SJSA1 (cell line): ENCODE results near the gene CNTNAP2. TPM values are rescaled to one million over a fixed set of nuclear protein-coding genes. Genes with fewer than 3 reads are reported as not detected.

ENCODE experiments used
- DNase-seq, 2 experiments: peaks; one replicate each; pipeline ENCODE4 v3.0.0-alpha.2; 2015 to 2020; ENCODE audit warnings: low spot score in 2 of 2, low read depth in 1 of 2
- H3K27ac ChIP-seq: fragments of 250-450 bp; sonication (Bioruptor Pico); 2 replicates; pipeline ENCODE4 v1.5.1; 2020; ENCODE audit warnings: mild to moderate bottlenecking, moderate library complexity
- H3K27me3 ChIP-seq: fragments of 250-450 bp; sonication (Bioruptor Pico); replicated peaks from 2 replicates; pipeline ENCODE4 v1.5.1; 2020; ENCODE audit warnings: mild to moderate bottlenecking, moderate library complexity
- H3K36me3 ChIP-seq: fragments of 250-450 bp; sonication (Bioruptor Pico); 2 replicates; pipeline ENCODE4 v1.5.1; 2020; ENCODE audit warnings: mild to moderate bottlenecking
- H3K4me1 ChIP-seq: fragments of 250-450 bp; sonication (Bioruptor Pico); replicated peaks from 2 replicates; pipeline ENCODE4 v1.6.1; 2021; ENCODE audit warnings: mild to moderate bottlenecking
- H3K4me3 ChIP-seq: fragments of 250-450 bp; sonication (Bioruptor Pico); 2 replicates; pipeline ENCODE4 v1.5.1; 2020; ENCODE audit warnings: mild to moderate bottlenecking
- H3K9me3 ChIP-seq: fragments of 250-450 bp; sonication (Bioruptor Pico); replicated peaks from 2 replicates; pipeline ENCODE4 v1.5.1; 2020; ENCODE audit warnings: mild to moderate bottlenecking
- total RNA-seq: library from RNA; depleted of rRNA; stranded (reverse); fragments of >200 nt; shearing (Covaris generic); gene quantifications from 2 replicates; pipeline ENCODE4 v1.2.3, GENCODE V29; 2014

CNTNAP2 gene
- total RNA-seq, 1 experiment from 2014 or later = 0.29 TPM

- Histone ChIP-seq H3K36me3 (no peaks in the 10 kb centered on the region), H3K9me3 (no peaks in the 10 kb centered on the region), H3K27me3 (no peaks in the 10 kb centered on the region), H3K4me3 (no peak overlapping the region), H3K4me1 (no peaks in the 10 kb centered on the region), H3K27ac (no peak overlapping the region)
- no peak for DNase-seq
These were observed 2268.5 kb downstream of the CNTNAP2 start for GRCh38 chr7:148385009-148385682.

- no peaks in the 10 kb centered on the region for H3K4me1 ChIP-seq
- no peaks in the 10 kb centered on the region for H3K27me3 ChIP-seq
- DNase-seq = no peak
- H3K4me3 ChIP-seq = no peak overlapping the region
- H3K9me3 ChIP-seq = no peaks in the 10 kb centered on the region
- H3K27ac ChIP-seq = no peak overlapping the region
- no peaks in the 10 kb centered on the region for H3K36me3 ChIP-seq
These were observed 2273.8 kb downstream of the CNTNAP2 start for GRCh38 chr7:148390381-148390780.

GRCh38 chr7:148391591-148391990 is 2275.0 kb downstream of the CNTNAP2 start:
- H3K36me3 ChIP-seq = no peaks in the 10 kb centered on the region
- DNase-seq = no peak
- no peak overlapping the region for H3K4me3 ChIP-seq
- H3K4me1 ChIP-seq = no peaks in the 10 kb centered on the region
- H3K27me3 ChIP-seq = no peaks in the 10 kb centered on the region; the same call in 1 of the 2 replicates
- H3K27ac ChIP-seq = no peak overlapping the region
- no peaks in the 10 kb centered on the region for H3K9me3 ChIP-seq

- Histone ChIP-seq H3K27me3 (peaks cover 6% of the 10 kb centered on the region; the same call in 1 of the 2 replicates), H3K27ac (no peak overlapping the region), H3K9me3 (no peaks in the 10 kb centered on the region), H3K4me3 (no peak overlapping the region), H3K36me3 (no peaks in the 10 kb centered on the region), H3K4me1 (no peaks in the 10 kb centered on the region)
- no peak for DNase-seq
These were observed 2278.0 kb downstream of the CNTNAP2 start for GRCh38 chr7:148394582-148394981.

- no peak for DNase-seq
- Histone ChIP-seq H3K4me1 (no peaks in the 10 kb centered on the region), H3K36me3 (no peaks in the 10 kb centered on the region), H3K27me3 (peaks cover 6% of the 10 kb centered on the region; the same call in 1 of the 2 replicates), H3K4me3 (no peak overlapping the region), H3K27ac (no peak overlapping the region), H3K9me3 (no peaks in the 10 kb centered on the region)
These were observed 2278.8 kb downstream of the CNTNAP2 start for GRCh38 chr7:148395352-148395811.

- Histone ChIP-seq H3K4me1 (no peaks in the 10 kb centered on the region), H3K27me3 (peaks cover 6% of the 10 kb centered on the region; the same call in 1 of the 2 replicates), H3K27ac (no peak overlapping the region), H3K4me3 (no peak overlapping the region), H3K36me3 (no peaks in the 10 kb centered on the region), H3K9me3 (no peaks in the 10 kb centered on the region)
- no peak for DNase-seq
These were observed 2279.6 kb downstream of the CNTNAP2 start for GRCh38 chr7:148395990-148396716.

- peaks cover 6% of the 10 kb centered on the region; the same call in 1 of the 2 replicates for H3K27me3 ChIP-seq
- H3K9me3 ChIP-seq = no peaks in the 10 kb centered on the region
- no peak overlapping the region for H3K27ac ChIP-seq
- no peaks in the 10 kb centered on the region for H3K4me1 ChIP-seq
- no peak overlapping the region for H3K4me3 ChIP-seq
- no peaks in the 10 kb centered on the region for H3K36me3 ChIP-seq
- no peak for DNase-seq
These were observed 2280.5 kb downstream of the CNTNAP2 start for GRCh38 chr7:148397056-148397455.

GRCh38 chr7:148397551-148397950 is 2280.9 kb downstream of the CNTNAP2 start:
- Histone ChIP-seq H3K4me3 (no peak overlapping the region), H3K9me3 (no peaks in the 10 kb centered on the region), H3K27ac (no peak overlapping the region), H3K36me3 (no peaks in the 10 kb centered on the region), H3K27me3 (peaks cover 10% of the 10 kb centered on the region; the same call in 1 of the 2 replicates), H3K4me1 (no peaks in the 10 kb centered on the region)
- DNase-seq = no peak

- Histone ChIP-seq H3K9me3 (no peaks in the 10 kb centered on the region), H3K27ac (no peak overlapping the region), H3K4me1 (no peaks in the 10 kb centered on the region), H3K27me3 (peaks cover 10% of the 10 kb centered on the region; the same call in 1 of the 2 replicates), H3K36me3 (no peaks in the 10 kb centered on the region), H3K4me3 (no peak overlapping the region)
- no peak for DNase-seq
These were observed 2281.4 kb downstream of the CNTNAP2 start for GRCh38 chr7:148397985-148398384.

- H3K27me3 ChIP-seq = peaks cover 10% of the 10 kb centered on the region; the same call in 1 of the 2 replicates
- H3K36me3 ChIP-seq = no peaks in the 10 kb centered on the region
- no peak overlapping the region for H3K4me3 ChIP-seq
- no peaks in the 10 kb centered on the region for H3K4me1 ChIP-seq
- DNase-seq = no peak
- H3K27ac ChIP-seq = no peak overlapping the region
- H3K9me3 ChIP-seq = no peaks in the 10 kb centered on the region
These were observed 2282.3 kb downstream of the CNTNAP2 start for GRCh38 chr7:148398844-148399365.

GRCh38 chr7:148400101-148400500 is 2283.5 kb downstream of the CNTNAP2 start:
- Histone ChIP-seq H3K4me3 (no peak overlapping the region), H3K27ac (no peak overlapping the region), H3K36me3 (no peaks in the 10 kb centered on the region), H3K27me3 (peaks cover 10% of the 10 kb centered on the region; the same call in 1 of the 2 replicates), H3K4me1 (no peaks in the 10 kb centered on the region), H3K9me3 (no peaks in the 10 kb centered on the region)
- DNase-seq = no peak

- DNase-seq = no peak
- no peaks in the 10 kb centered on the region for H3K9me3 ChIP-seq
- no peak overlapping the region for H3K27ac ChIP-seq
- no peak overlapping the region for H3K4me3 ChIP-seq
- H3K36me3 ChIP-seq = no peaks in the 10 kb centered on the region
- peaks cover 7% of the 10 kb centered on the region; the same call in 1 of the 2 replicates for H3K27me3 ChIP-seq
- H3K4me1 ChIP-seq = no peaks in the 10 kb centered on the region
These were observed 2285.6 kb downstream of the CNTNAP2 start for GRCh38 chr7:148402159-148402558.

- Histone ChIP-seq H3K4me3 (no peak overlapping the region), H3K27ac (no peak overlapping the region), H3K4me1 (no peaks in the 10 kb centered on the region), H3K27me3 (0 out of 2 replicates have a peak, but pooled peaks cover 4% of the 10 kb centered on the region), H3K9me3 (no peaks in the 10 kb centered on the region), H3K36me3 (no peaks in the 10 kb centered on the region)
- DNase-seq = no peak
These were observed 2286.9 kb downstream of the CNTNAP2 start for GRCh38 chr7:148403466-148403993.

GRCh38 chr7:148408307-148408706 is 2291.7 kb downstream of the CNTNAP2 start:
- H3K4me3 ChIP-seq = no peak overlapping the region
- no peak for DNase-seq

More at GRCh38 chr7:148408307-148408706, 2291.7 kb downstream of the CNTNAP2 start:
- Histone ChIP-seq H3K27me3 (no peaks in the 10 kb centered on the region), H3K36me3 (no peaks in the 10 kb centered on the region), H3K4me1 (no peaks in the 10 kb centered on the region), H3K27ac (no peak overlapping the region), H3K9me3 (no peaks in the 10 kb centered on the region)
